ENCODE results near the gene BLVRB. TPM values are rescaled to one million over a fixed set of nuclear protein-coding genes. Genes with fewer than 3 reads are reported as not detected.

The BLVRB gene
- total and polyA plus RNA-seq, 9 of the 15 experiments (the other 6 are each of a cell fraction or from before 2014, with no cell fraction given) = 81.1 to 749 (median 331) TPM

DNA sequence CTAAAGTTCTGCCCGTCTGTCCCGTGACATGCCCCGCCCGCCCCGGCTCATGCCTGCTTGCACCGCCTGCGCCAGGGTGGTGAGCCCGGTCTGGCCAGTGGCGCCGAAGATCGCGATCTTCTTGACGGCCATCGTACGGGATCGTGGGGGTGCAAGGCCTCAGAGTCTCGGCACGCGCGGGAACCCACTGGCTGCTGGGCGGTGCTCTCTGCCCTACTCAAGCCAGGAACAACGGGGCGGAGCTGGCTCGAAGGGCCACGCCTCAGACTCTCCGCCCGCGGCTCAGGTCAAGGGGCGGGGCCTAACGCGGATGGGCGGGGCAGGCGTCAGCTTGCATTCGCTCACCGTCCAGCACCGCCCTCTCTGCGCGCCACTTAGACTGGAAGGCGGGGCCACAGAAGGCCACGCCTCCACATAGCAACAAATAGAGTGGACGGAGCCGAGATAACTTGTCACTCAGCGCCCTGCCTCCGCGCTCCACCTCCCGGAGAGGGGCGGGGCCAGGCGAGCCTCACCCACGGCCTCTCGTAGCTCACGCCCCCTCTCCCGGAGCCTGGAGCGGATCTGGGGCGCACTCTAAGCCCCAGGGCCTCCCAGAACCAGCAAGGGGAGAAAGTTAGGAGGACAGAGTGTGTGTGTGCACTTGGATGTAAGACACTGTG lies at the start of gene BLVRB (continued):
- TF ChIP-seq SIN3B (IDR thresholded peaks at IDR 0.05; ENCODE audit: low read depth) (no peak), CEBPB (tag; IDR thresholded peaks at IDR 0.05) (no peak), DNMT1 (IDR thresholded peaks at IDR 0.05) (no peak), MEF2D (tag; conservative IDR thresholded peaks at IDR 0.05; ENCODE audit: low read depth) (no peak), CCNT2 (IDR thresholded peaks at IDR 0.05; ENCODE audit: borderline replicate concordance, extremely low read depth, insufficient read length, low read depth, low read length) (peak; percentile 60), ZNF696 (CRISPR knock-in tag; conservative IDR thresholded peaks at IDR 0.05) (no peak), KAT7 (CRISPR knock-in tag; IDR thresholded peaks at IDR 0.05; ENCODE audit: borderline replicate concordance) (no peak), USF2 (CRISPR knock-in tag; IDR thresholded peaks at IDR 0.05) (no peak), TARDBP (IDR thresholded peaks at IDR 0.05) (no peak), FOXA1 (IDR thresholded peaks at IDR 0.05; ENCODE audit: borderline replicate concordance) (no peak), STAT6 (CRISPR knock-in tag; IDR thresholded peaks at IDR 0.05) (no peak), BRF1 (IDR thresholded peaks at IDR 0.05; ENCODE audit: borderline replicate concordance, extremely low read depth, insufficient read length) (no peak), SPI1 (IDR thresholded peaks at IDR 0.05; ENCODE audit: borderline replicate concordance, low read depth, low read length) (no peak)
- TF ChIP-seq, protein P1, sequence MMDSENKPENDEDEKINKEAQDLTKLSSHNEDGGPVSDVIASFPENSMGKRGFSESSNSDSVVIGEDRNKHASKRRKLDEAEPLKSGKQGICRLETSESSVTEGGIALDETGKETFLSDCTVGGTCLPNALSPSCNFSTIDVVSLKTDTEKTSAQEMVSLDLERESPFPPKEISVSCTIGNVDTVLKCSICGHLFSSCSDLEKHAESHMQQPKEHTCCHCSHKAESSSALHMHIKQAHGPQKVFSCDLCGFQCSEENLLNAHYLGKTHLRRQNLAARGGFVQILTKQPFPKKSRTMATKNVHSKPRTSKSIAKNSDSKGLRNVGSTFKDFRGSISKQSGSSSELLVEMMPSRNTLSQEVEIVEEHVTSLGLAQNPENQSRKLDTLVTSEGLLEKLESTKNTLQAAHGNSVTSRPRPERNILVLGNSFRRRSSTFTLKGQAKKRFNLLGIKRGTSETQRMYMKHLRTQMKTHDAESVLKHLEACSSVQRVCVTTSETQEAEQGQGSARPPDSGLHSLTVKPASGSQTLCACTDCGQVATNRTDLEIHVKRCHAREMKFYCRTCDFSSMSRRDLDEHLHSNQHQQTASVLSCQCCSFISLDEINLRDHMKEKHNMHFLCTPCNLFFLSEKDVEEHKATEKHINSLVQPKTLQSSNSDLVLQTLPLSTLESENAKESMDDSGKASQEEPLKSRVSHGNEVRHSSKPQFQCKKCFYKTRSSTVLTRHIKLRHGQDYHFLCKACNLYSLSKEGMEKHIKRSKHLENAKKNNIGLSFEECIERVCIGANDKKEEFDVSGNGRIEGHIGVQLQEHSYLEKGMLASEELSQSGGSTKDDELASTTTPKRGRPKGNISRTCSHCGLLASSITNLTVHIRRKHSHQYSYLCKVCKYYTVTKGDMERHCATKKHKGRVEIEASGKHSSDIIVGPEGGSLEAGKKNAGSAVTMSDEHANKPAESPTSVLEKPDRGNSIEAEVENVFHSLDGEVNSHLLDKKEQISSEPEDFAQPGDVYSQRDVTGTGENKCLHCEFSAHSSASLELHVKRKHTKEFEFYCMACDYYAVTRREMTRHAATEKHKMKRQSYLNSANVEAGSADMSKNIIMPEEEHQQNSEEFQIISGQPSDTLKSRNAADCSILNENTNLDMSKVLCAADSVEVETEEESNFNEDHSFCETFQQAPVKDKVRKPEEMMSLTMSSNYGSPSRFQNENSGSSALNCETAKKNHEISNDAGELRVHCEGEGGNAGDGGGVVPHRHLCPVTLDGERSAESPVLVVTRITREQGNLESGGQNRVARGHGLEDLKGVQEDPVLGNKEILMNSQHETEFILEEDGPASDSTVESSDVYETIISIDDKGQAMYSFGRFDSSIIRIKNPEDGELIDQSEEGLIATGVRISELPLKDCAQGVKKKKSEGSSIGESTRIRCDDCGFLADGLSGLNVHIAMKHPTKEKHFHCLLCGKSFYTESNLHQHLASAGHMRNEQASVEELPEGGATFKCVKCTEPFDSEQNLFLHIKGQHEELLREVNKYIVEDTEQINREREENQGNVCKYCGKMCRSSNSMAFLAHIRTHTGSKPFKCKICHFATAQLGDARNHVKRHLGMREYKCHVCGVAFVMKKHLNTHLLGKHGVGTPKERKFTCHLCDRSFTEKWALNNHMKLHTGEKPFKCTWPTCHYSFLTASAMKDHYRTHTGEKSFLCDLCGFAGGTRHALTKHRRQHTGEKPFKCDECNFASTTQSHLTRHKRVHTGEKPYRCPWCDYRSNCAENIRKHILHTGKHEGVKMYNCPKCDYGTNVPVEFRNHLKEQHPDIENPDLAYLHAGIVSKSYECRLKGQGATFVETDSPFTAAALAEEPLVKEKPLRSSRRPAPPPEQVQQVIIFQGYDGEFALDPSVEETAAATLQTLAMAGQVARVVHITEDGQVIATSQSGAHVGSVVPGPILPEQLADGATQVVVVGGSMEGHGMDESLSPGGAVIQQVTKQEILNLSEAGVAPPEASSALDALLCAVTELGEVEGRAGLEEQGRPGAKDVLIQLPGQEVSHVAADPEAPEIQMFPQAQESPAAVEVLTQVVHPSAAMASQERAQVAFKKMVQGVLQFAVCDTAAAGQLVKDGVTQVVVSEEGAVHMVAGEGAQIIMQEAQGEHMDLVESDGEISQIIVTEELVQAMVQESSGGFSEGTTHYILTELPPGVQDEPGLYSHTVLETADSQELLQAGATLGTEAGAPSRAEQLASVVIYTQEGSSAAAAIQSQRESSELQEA (IDR thresholded peaks at IDR 0.05; ENCODE audit: low read depth) = no peak
- TF ChIP-seq, protein P2, sequence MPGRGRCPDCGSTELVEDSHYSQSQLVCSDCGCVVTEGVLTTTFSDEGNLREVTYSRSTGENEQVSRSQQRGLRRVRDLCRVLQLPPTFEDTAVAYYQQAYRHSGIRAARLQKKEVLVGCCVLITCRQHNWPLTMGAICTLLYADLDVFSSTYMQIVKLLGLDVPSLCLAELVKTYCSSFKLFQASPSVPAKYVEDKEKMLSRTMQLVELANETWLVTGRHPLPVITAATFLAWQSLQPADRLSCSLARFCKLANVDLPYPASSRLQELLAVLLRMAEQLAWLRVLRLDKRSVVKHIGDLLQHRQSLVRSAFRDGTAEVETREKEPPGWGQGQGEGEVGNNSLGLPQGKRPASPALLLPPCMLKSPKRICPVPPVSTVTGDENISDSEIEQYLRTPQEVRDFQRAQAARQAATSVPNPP (IDR thresholded peaks at IDR 0.05; ENCODE audit: borderline replicate concordance, insufficient read depth, insufficient read length) = no peak

Measured in K562 (cell line).